Measurements from ENCODE around the gene F5. TPM values are rescaled to one million over a fixed set of nuclear protein-coding genes. Genes with fewer than 3 reads are reported as not detected.

F5 gene
- total and polyA plus RNA-seq, 2 donors (not counting 1 experiment from before 2014, with no cell fraction given): 0.01 to 0.27 TPM

Small RNA genes within 50 kb of the gene (small RNA-seq; reads per million reads assigned to genes)
- not detected for gene AL021068.2 (ENCODE audit: insufficient read length, low read depth, low replicate concordance)

Other genes starting within 250 kb of the F5 start
- 13.1 and 14.3 TPM in 2 replicates for gene NME7, start 218.7 kb downstream of the F5 start, total RNA-seq
- 3.3 and 8.7 TPM in 2 replicates for gene NME7, start 218.7 kb downstream of the F5 start, polyA plus RNA-seq
- 20.1 and 21.3 TPM in 2 replicates for gene BLZF1, start 218.3 kb downstream of the F5 start, total RNA-seq
- 5.9 and 8.4 TPM in 2 replicates for gene BLZF1, start 218.3 kb downstream of the F5 start, polyA plus RNA-seq
- gene CCDC181, start 159.0 kb downstream of the F5 start, total RNA-seq: not detected in 2 replicates
- gene CCDC181, start 159.0 kb downstream of the F5 start, polyA plus RNA-seq: not detected in 2 replicates
- 3.9 TPM in 2 replicates for gene SLC19A2, start 100.5 kb downstream of the F5 start, total RNA-seq
- 1.5 and 4.2 TPM in 2 replicates for gene SLC19A2, start 100.5 kb downstream of the F5 start, polyA plus RNA-seq
- gene SELP, start 43.6 kb upstream of the F5 start, total RNA-seq: 0.87 and 0.99 TPM in 2 replicates
- 1.9 and 2.7 TPM in 2 replicates for gene SELP, start 43.6 kb upstream of the F5 start, polyA plus RNA-seq
- 250 and 262 TPM in 2 replicates for gene SELL, start 125.1 kb upstream of the F5 start, total RNA-seq
- 212 and 258 TPM in 2 replicates for gene SELL, start 125.1 kb upstream of the F5 start, polyA plus RNA-seq
- gene SELE, start 147.6 kb upstream of the F5 start, total RNA-seq: not detected in 2 replicates
- gene SELE, start 147.6 kb upstream of the F5 start, polyA plus RNA-seq: not detected in 2 replicates
- gene METTL18, start 208.4 kb upstream of the F5 start, total RNA-seq: 16.9 and 18.9 TPM in 2 replicates
- 2.1 and 3.1 TPM in 2 replicates for gene METTL18, start 208.4 kb upstream of the F5 start, polyA plus RNA-seq